PC-9 (cell line): ENCODE results near the gene IFT57.

ENCODE experiments used
- CTCF ChIP-seq: fragments of 200-600 bp; sonication (generic); conservative IDR thresholded peaks from 2 replicates; pipeline ENCODE4 v1.6.1; 2017; ENCODE audit warnings: mixed run types, antibody characterized with exemption, mild to moderate bottlenecking, moderate library complexity
- EZH2 ChIP-seq: fragments of 200-600 bp; sonication (generic); IDR thresholded peaks from 2 replicates; pipeline ENCODE4 v1.8.0; 2017; ENCODE audit warnings: antibody characterized with exemption, low read depth

DNA sequence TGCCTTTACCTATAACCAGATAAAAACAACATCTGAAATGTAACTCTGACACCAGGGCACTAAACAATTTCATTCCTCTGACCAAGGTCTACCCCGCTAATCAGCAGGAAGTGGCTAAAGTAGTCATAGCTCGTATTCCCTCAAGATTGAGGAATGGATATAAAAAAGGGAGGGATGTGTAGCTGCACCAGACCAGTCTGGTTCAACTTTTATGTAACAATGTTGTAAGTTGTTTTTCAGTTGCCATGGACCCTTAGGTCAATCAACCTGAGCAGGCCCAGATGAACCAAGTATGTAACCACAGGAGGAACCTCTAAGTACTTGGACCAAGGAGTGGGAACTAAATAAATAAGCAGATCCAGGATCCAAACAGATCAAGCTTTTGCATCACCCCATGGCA is 28.4 kb upstream of the IFT57 start:
- TF ChIP-seq CTCF: no peak
- no peak for TF ChIP-seq EZH2
